ENCODE results near the gene CCDC122.
A peak's percentile ranks its signal among the peaks of the same experiment; 100 is the strongest.

Gene CCDC122

GRCh38 chr13:43915451-43915850 is 35.9 kb upstream of the CCDC122 start:
- peaks cover 3% of the 10 kb centered on the region for H3K27me3 Mint-ChIP-seq (ENCODE audit: low read depth, poor library complexity)
- no peak overlapping the region for H3K4me3 Mint-ChIP-seq
- H3K4me1 Mint-ChIP-seq: peaks cover 19% of the 10 kb centered on the region
- TF ChIP-seq CTCF (IDR thresholded peaks at IDR 0.05): no peak
- no peak for DNase-seq
- H3K9me3 Mint-ChIP-seq: no peaks in the 10 kb centered on the region
- no peaks in the 10 kb centered on the region for H3K36me3 Mint-ChIP-seq (ENCODE audit: low read depth)
- no peak overlapping the region for H3K27ac Mint-ChIP-seq

- no peak overlapping the region for H3K4me3 Mint-ChIP-seq
- H3K9me3 Mint-ChIP-seq: no peaks in the 10 kb centered on the region
- peaks cover 31% of the 10 kb centered on the region for H3K4me1 Mint-ChIP-seq
Measured at GRCh38 chr13:43911871-43912270, 32.3 kb upstream of the CCDC122 start.

GRCh38 chr13:43911278-43911677 is 31.7 kb upstream of the CCDC122 start:
- Mint-ChIP-seq H3K9me3 (no peaks in the 10 kb centered on the region), H3K36me3 (ENCODE audit: low read depth) (no peaks in the 10 kb centered on the region)

More at GRCh38 chr13:43911871-43912270, 32.3 kb upstream of the CCDC122 start:
- DNase-seq: no peak
- H3K27ac Mint-ChIP-seq: no peak overlapping the region
- TF ChIP-seq CTCF (IDR thresholded peaks at IDR 0.05): no peak
- no peaks in the 10 kb centered on the region for H3K36me3 Mint-ChIP-seq (ENCODE audit: low read depth)
- H3K27me3 Mint-ChIP-seq (ENCODE audit: low read depth, poor library complexity): peaks cover 5% of the 10 kb centered on the region

GRCh38 chr13:43910856-43911255 is 31.3 kb upstream of the CCDC122 start:
- H3K4me1 Mint-ChIP-seq: peaks cover 31% of the 10 kb centered on the region

More at GRCh38 chr13:43911278-43911677, 31.7 kb upstream of the CCDC122 start:
- no peak for TF ChIP-seq CTCF (IDR thresholded peaks at IDR 0.05)
- peaks cover 5% of the 10 kb centered on the region for H3K27me3 Mint-ChIP-seq (ENCODE audit: low read depth, poor library complexity)
- no peak for DNase-seq
- H3K27ac Mint-ChIP-seq: no peak overlapping the region
- no peak overlapping the region for H3K4me3 Mint-ChIP-seq
- peaks cover 31% of the 10 kb centered on the region for H3K4me1 Mint-ChIP-seq

DNA sequence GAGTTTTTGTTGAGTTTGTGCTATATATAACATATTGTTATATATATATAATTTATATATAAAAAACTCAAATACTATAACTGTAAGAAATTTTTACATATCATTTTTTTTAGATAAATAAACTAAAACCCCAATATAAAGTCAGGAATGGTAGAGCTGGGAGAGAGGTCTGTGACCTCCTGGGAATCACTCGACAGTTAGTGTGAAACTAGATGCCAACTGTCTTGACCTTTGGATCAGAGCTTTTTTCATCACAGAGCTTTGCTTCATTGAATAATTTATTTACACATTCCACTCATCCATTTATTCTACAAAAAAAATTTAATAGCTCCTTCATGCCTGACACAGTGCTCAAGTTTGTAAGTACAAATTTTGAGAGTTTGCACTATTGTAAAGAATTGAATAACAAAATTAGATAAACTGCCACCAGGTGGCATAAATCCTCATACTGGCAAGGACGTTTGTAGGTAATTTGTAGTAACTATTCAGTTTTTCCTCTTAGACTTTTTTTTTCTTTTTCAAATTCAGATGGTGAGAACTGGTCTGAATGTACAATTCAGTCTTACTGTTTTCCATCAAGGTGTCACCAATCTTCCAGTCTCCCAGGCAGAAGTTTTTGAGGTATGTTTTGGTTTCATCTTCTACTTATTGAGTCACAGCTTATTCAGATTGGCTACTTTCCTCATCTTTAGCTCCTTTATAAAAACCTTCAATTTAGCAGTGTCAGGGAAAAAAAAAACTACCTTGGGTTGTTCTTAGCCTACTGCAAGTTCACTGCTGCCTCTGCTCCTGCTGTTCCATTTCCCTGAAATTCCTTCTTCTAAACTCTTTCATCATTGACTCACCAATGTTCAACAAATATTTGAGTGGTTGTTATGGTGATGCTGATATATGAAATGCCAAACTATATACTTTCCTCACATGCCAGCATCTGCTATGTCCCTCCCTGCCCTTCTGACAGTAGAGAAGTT is 28.9 kb upstream of the CCDC122 start:
- no peaks in the 10 kb centered on the region for H3K9me3 Mint-ChIP-seq
- no peak for DNase-seq
- no peak overlapping the region for H3K27ac Mint-ChIP-seq
- H3K27me3 Mint-ChIP-seq (ENCODE audit: low read depth, poor library complexity): peaks cover 5% of the 10 kb centered on the region
- TF ChIP-seq CTCF (IDR thresholded peaks at IDR 0.05): peak; percentile 59
- no peak overlapping the region for H3K4me3 Mint-ChIP-seq
- H3K4me1 Mint-ChIP-seq: peaks cover 31% of the 10 kb centered on the region
- no peaks in the 10 kb centered on the region for H3K36me3 Mint-ChIP-seq (ENCODE audit: low read depth)

More at GRCh38 chr13:43910856-43911255, 31.3 kb upstream of the CCDC122 start:
- TF ChIP-seq CTCF (IDR thresholded peaks at IDR 0.05): no peak
- no peaks in the 10 kb centered on the region for H3K36me3 Mint-ChIP-seq (ENCODE audit: low read depth)
- peaks cover 5% of the 10 kb centered on the region for H3K27me3 Mint-ChIP-seq (ENCODE audit: low read depth, poor library complexity)
- DNase-seq: no peak
- H3K9me3 Mint-ChIP-seq: no peaks in the 10 kb centered on the region
- H3K27ac Mint-ChIP-seq: no peak overlapping the region
- no peak overlapping the region for H3K4me3 Mint-ChIP-seq
